Ectodermal cell (in vitro differentiated cells): ENCODE results near the gene ADAM22.

Experiments
- H3K27ac ChIP-seq: 2 replicates; pipeline ENCODE4 v1.7.0; 2013; ENCODE audit warnings: mild to moderate bottlenecking, low read depth, low read length; ENCODE audit not compliant: insufficient read depth, poor library complexity, severe bottlenecking
- H3K27me3 ChIP-seq: 2 replicates; pipeline ENCODE4 v1.7.0; 2013; ENCODE audit warnings: mild to moderate bottlenecking, low read length; ENCODE audit not compliant: insufficient read depth, control insufficient read depth, poor library complexity, severe bottlenecking
- H3K36me3 ChIP-seq: one replicate; pipeline ENCODE4 v1.7.0; 2013; ENCODE audit warnings: low read length; ENCODE audit not compliant: control insufficient read depth, insufficient read depth
- H3K4me1 ChIP-seq: one replicate; pipeline ENCODE4 v1.7.0; 2013; ENCODE audit warnings: low read length; ENCODE audit not compliant: control insufficient read depth, insufficient read depth
- H3K4me3 ChIP-seq: 2 replicates; pipeline ENCODE4 v1.7.0; 2013; ENCODE audit warnings: low read depth, low read length, control low read depth; ENCODE audit not compliant: insufficient read depth
- H3K9me3 ChIP-seq: 2 replicates; pipeline ENCODE4 v1.7.0; 2013; ENCODE audit warnings: mild to moderate bottlenecking, low read length, moderate library complexity; ENCODE audit not compliant: control insufficient read depth
- WGBS, 2 experiments: methylation state at CpG; one replicate each; pipeline ENCODE4 v1.1.7; 2013; ENCODE audit warnings: missing lambda C conversion rate in 2 of 2; 5-methylcytosine and 5-hydroxymethylcytosine counted together

The ADAM22 gene

GRCh38 chr7:88069093-88069492 lies 135.0 kb downstream of the ADAM22 start:
- H3K36me3 ChIP-seq = no peaks in the 10 kb centered on the region
- H3K4me3 ChIP-seq = no peak overlapping the region
- WGBS, 2 experiments = 91% methylated on average over 1 of the region's 1 CpG
- H3K27ac ChIP-seq = no peak overlapping the region
- H3K4me1 ChIP-seq = no peaks in the 10 kb centered on the region
- H3K9me3 ChIP-seq = no peaks in the 10 kb centered on the region
- no peaks in the 10 kb centered on the region for H3K27me3 ChIP-seq

- Histone ChIP-seq H3K9me3 (no peaks in the 10 kb centered on the region), H3K27me3 (no peaks in the 10 kb centered on the region), H3K4me1 (no peaks in the 10 kb centered on the region), H3K4me3 (no peak overlapping the region), H3K36me3 (no peaks in the 10 kb centered on the region), H3K27ac (no peak overlapping the region)
- WGBS, 2 experiments = 80 to 98% methylated on average over 2 to 3 of the region's 3 CpGs
These were observed 138.1 kb downstream of the ADAM22 start for GRCh38 chr7:88071994-88072714.

GRCh38 chr7:88072715-88073055 lies 138.6 kb downstream of the ADAM22 start:
- H3K9me3 ChIP-seq = no peaks in the 10 kb centered on the region
- H3K27me3 ChIP-seq = no peaks in the 10 kb centered on the region
- H3K4me3 ChIP-seq = no peak overlapping the region
- no CpG with 5 or more reads among the region's 1 CpG for WGBS, 2 experiments
- H3K4me1 ChIP-seq = no peaks in the 10 kb centered on the region
- no peak overlapping the region for H3K27ac ChIP-seq
- H3K36me3 ChIP-seq = no peaks in the 10 kb centered on the region

GRCh38 chr7:88073626-88074025 lies 139.6 kb downstream of the ADAM22 start:
- Histone ChIP-seq H3K27ac (no peak overlapping the region), H3K36me3 (no peaks in the 10 kb centered on the region), H3K4me1 (no peaks in the 10 kb centered on the region), H3K27me3 (no peaks in the 10 kb centered on the region), H3K4me3 (no peak overlapping the region), H3K9me3 (no peaks in the 10 kb centered on the region)
- WGBS, 2 experiments = 96 to 97% methylated on average over 1 of the region's 1 CpG

- Histone ChIP-seq H3K9me3 (no peaks in the 10 kb centered on the region), H3K4me3 (no peak overlapping the region), H3K27me3 (no peaks in the 10 kb centered on the region), H3K4me1 (no peaks in the 10 kb centered on the region), H3K27ac (no peak overlapping the region), H3K36me3 (no peaks in the 10 kb centered on the region)
- WGBS, 2 experiments = 91 to 96% methylated on average over 2 of the region's 2 CpGs
These were observed 141.2 kb downstream of the ADAM22 start for GRCh38 chr7:88075216-88075615.

GRCh38 chr7:88083883-88084282 lies 149.8 kb downstream of the ADAM22 start:
- Histone ChIP-seq H3K4me3 (no peak overlapping the region), H3K27ac (no peak overlapping the region), H3K36me3 (no peaks in the 10 kb centered on the region), H3K4me1 (no peaks in the 10 kb centered on the region), H3K9me3 (no peaks in the 10 kb centered on the region), H3K27me3 (no peaks in the 10 kb centered on the region)
- 71 to 72% methylated on average over 2 of the region's 2 CpGs for WGBS, 2 experiments

GRCh38 chr7:88089561-88089960 lies 155.5 kb downstream of the ADAM22 start:
- WGBS, 2 experiments = 65 to 87% methylated on average over 1 of the region's 1 CpG
- Histone ChIP-seq H3K9me3 (no peaks in the 10 kb centered on the region), H3K27me3 (no peaks in the 10 kb centered on the region), H3K4me1 (no peaks in the 10 kb centered on the region), H3K4me3 (no peak overlapping the region), H3K36me3 (no peaks in the 10 kb centered on the region), H3K27ac (no peak overlapping the region)

GRCh38 chr7:88090240-88090639 lies 156.2 kb downstream of the ADAM22 start:
- Histone ChIP-seq H3K36me3 (no peaks in the 10 kb centered on the region), H3K27me3 (no peaks in the 10 kb centered on the region), H3K4me1 (no peaks in the 10 kb centered on the region), H3K27ac (no peak overlapping the region), H3K9me3 (no peaks in the 10 kb centered on the region), H3K4me3 (no peak overlapping the region)
- no CpG with 5 or more reads among the region's 1 CpG for WGBS, 2 experiments

- WGBS, 2 experiments = 100% methylated on average over 1 of the region's 2 CpGs
- Histone ChIP-seq H3K36me3 (no peaks in the 10 kb centered on the region), H3K27ac (no peak overlapping the region), H3K4me1 (no peaks in the 10 kb centered on the region), H3K4me3 (no peak overlapping the region), H3K9me3 (no peaks in the 10 kb centered on the region), H3K27me3 (no peaks in the 10 kb centered on the region)
These were observed 156.6 kb downstream of the ADAM22 start for GRCh38 chr7:88090671-88091070.

GRCh38 chr7:88091988-88092675 lies 158.1 kb downstream of the ADAM22 start:
- Histone ChIP-seq H3K4me1 (no peaks in the 10 kb centered on the region), H3K27me3 (no peaks in the 10 kb centered on the region), H3K4me3 (no peak overlapping the region), H3K27ac (no peak overlapping the region), H3K36me3 (no peaks in the 10 kb centered on the region), H3K9me3 (no peaks in the 10 kb centered on the region)
- WGBS, 2 experiments = 98 to 100% methylated on average over 2 to 3 of the region's 3 CpGs
